Stimulated activated naive CD4-positive, alpha-beta T cell (primary cell): ENCODE data around the gene ERCC4.
"Not testable (repeated sequence)": the region's sequence is repeated elsewhere in the genome, so short reads cannot be mapped to it uniquely, and the experiment has no call there.

Experiments
- DNase-seq, 6 experiments: peaks; one replicate each; lab custom pipeline; 2025; lab: John Stamatoyannopoulos, UW

Gene ERCC4

DNA sequence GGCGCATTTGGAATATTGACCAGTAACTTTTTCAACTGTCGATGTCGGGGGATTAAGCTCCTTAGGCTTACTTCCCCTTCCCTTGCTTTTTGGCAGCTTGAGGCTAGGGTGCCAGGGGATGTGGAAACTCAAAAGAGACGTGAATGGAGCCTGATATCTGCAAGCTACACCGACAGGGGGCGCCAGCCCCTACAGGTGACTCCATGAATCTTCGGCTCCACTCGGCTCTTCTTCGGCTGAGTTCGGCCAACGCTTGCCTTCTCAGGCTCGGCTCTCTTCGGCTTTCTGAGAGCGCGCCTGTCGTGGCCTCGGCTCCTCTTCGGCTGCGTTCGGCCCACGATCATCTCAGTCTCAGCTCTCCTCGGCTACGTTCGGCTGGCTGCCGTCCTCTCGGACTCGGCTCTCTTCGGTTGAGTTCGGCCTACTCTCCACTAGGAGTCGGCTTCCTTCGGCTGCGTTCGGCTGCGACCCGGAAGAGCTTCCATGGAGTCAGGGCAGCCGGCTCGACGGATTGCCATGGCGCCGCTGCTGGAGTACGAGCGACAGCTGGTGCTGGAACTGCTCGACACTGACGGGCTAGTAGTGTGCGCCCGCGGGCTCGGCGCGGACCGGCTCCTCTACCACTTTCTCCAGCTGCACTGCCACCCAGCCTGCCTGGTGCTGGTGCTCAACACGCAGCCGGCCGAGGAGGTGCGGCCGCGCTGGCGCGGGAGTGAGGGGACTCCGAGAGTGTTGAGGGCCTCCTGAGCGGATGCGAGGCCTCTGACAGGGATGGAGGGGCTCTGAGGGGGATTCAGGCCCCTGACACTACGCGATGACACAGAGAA lies at the start of gene ERCC4:
ERCC4 (plus strand) TSS at position 472 of the 827 bp plus-strand sequence; CDS start at position 484, 12 bp downstream.
- DNase-seq = peak; percentile 98 to 100 (median 99)

DNA sequence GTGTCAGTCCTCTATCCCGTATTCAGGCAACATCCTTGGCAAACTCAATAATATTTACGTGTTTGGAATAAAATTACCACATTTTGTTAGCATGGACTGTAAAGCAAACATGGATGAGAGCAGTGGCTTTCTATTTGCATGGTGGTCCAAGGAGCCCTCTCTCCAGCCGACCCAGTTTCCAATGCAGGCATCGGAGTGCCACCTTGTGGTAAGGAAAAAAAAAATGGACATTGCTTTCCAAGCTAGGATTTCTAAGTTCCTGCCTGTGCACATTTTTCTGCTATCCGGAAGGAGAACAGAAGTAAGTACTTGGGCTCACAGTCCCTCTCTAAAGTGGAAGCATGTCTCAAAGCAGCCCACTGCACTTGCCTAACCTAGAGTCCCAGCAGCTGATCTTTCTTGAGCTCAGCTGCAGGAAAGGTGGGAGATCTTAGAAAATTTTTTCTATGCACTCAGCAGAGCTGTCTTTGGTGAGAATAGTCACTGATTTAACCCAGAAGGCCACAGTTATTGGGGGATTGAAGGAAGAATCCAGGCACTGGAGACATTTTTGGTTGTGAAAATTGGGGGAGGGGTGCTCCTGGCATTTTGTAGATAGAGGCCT lies 46.0 kb upstream of the ERCC4 start:
- DNase-seq = no peak

DNA sequence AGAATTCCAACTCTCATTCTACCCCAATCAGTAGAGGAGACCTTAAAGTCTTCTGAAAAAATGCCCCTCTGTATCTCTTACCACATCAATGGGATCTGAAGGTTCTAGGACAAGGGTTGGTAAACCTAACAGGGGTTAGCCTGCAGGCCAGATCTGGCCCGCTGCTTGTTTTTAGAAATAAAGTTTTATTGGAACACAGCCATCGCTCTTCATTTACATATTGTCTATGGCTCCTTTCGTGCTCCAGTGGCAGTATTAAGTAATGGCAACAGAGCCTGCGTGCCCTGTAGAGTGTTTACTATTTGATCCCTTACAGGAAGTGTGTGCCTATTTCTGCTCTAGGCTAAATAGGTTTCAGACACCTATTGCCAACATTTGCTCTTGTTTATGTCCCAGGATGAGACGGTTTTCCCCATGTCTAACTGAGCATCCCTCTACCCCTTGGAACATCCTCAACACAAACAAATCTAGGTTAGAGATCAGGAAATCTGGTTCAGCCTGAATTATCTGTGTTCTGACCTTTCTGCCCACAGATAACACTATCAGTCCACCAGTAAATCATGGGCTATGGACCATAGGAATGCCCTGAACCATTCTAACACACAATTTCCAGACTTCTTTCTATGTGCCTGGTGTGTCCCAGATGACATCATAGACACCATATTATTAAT lies 44.2 kb upstream of the ERCC4 start:
- DNase-seq = no peak

DNA sequence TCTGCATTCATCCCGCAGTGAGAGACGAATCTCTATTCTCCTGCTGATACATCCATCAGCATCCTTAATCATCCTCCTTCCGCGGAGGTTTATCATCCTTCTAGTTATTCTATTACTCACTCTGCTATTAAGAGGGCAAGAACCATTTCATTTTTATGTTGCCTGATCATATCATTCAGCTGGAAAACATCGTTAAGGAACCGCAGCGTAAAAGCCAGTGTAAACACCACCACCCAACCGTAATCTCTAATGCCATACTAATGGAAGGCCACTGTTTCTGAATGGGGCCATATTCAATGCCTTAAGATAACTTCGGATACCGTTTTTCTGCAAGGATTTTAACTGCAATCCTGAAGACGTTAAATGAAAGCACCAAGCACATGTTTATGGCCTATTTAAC lies 36.7 kb upstream of the ERCC4 start:
- DNase-seq = no peak

DNA sequence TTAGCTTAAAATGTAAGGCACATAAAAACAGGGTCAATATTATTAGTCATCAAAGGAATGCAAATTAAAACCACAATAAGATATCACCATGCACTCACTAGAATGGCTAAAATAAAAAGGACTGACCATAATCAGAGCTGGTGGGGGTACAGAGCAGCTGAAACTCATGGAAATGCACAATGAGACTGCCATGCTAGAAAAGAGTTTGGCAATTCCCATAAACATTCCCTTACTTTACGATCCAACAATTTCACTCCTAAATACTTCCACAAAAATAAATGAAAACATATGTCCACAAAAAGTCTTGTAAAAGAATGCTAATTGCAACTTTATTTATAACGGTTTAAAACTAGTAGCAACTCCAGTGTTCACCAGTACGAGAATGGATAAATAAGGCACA lies 36.1 kb upstream of the ERCC4 start:
- DNase-seq = no peak

DNA sequence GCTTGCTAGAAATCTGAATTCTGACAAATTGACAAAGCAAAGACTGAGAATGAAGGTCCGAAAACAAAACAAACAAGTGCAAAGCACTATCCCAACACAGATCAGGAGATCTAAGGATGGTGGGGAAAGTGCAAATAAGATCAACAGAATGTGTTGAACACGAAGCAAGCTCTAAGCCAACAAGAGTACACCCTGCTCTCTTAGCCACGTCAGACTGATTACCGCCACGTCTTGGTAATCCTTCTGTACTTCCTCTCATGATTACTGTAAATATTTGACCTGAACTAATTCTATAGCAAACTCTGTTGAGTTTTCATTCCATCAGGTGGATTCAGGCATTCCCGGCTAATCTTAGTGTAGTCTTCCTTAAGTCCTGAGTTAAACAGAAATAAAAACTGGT lies 34.3 kb upstream of the ERCC4 start:
- DNase-seq = no peak

DNA sequence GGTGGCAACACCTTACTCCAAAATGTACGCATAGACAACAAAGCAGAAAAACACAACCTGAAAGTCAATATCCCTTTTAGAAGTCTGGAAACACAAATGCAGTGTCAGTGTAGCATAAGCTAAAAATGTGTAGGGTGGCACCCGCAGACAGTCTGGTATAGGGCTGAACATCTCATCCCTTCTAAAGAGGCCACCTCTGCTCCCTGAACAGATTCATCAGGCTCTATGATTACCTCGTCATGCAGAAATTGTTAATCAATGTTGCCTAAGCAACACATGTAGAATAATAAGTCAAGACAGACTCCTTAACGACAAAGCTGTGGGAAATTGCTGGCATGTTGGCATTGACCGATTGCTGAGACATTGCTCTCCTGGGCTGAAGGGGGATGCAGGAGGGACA lies 33.3 kb upstream of the ERCC4 start:
- no peak for DNase-seq

DNA sequence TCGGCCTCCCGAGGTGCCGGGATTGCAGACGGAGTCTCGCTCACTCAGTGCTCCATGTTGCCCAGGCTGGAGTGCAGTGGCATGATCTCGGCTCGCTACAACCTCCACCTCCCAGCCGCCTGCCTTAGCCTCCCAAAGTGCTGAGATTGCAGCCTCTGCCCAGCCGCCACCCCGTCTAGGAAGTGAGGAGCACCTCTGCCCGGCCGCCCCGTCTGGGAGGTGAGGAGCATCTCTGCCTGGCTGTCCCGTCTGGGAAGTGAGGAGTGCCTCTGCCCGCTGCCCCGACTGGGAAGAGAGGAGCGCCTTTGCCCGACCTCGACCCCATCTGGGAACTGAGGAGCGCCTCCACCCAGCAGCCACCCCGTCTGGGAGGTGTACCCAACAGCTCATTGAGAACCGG lies 30.6 kb upstream of the ERCC4 start:
- DNase-seq = not testable (repeated sequence)

DNA sequence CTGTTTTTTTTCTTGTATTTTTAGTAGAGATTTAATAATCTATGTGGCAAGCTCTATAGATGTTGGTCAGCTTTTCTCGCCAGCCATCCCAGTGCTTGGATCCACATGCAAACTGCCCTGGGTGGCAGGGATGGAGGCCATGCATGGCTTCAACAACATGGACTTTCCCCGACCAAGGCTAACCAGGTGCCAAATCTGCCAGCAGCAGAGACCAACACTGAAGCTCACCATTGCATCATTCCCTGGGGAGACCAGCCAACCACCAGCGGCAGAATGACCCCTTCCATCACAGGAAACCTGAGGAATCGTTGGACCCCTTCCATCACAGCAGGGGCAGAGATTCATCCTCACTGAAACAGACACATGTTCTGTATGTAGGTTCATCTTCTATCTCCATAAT lies 27.7 kb upstream of the ERCC4 start:
- DNase-seq = no peak

DNA sequence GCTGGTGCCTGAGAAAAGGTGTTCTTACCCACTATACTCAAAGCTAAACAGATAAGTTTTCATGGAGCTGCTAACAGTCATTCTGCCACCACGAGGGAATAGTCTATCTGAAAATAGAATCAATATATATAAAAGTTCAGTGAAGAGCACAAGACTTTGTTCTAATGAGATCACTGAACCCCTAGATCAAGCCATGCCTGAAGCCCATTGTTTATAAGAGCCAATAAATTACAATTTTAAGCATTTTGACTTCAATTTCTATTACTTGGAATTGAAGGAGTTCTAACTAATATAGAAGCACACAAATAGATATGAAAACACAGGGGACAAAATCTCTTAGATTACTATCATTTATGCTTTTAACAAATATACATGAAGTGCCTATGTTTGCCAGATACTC lies 24.4 kb upstream of the ERCC4 start:
- no peak for DNase-seq

DNA sequence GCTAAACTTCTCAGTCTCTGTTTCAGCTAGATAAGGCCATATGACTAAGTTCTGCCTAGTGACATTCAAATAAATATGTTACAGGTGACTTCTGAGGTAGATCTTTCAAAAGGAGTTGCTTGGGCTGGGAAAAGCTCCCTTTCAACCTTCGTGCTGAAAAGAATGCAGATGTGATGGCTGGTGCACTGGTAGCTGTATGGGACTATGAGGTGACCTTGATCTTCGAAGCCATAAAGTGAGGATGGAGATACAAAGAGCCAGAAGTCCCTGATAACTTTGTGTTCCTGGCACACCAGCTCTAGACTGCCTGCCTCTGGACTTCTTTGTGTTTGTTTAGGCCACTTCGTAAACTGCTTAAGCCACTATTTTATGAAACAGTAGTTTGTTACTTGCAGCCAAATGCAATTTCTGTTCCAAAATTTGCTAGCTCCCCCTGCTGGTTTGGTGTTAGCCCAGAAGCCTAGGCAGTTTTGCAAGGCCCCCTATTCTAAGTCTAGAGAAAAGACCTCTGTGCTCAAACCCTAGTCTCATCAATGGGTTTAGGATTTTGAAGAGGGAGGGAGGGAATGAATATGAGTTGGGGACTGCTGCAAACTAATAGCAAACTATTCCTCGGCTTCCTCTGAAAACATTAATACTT lies 23.3 kb upstream of the ERCC4 start:
- DNase-seq = no peak

DNA sequence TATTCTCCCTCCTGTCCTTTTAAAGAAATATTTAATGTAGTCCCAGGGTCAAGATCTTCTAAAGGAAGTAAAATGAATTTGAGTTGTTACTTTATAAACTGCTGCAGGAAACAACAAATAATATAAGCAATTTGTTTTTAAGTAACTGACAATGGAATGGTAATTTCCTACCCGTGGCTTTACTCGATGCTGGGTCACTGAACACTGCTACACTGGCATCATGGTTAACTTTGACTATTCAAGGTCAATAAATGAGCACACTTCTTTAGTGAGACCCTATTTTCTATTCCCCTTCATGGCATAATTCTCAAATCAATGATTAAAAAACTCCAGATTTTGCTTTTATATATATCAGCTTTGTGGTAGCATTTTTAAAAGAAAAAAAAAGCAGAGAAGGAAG lies 22.1 kb upstream of the ERCC4 start:
- DNase-seq = no peak

DNA sequence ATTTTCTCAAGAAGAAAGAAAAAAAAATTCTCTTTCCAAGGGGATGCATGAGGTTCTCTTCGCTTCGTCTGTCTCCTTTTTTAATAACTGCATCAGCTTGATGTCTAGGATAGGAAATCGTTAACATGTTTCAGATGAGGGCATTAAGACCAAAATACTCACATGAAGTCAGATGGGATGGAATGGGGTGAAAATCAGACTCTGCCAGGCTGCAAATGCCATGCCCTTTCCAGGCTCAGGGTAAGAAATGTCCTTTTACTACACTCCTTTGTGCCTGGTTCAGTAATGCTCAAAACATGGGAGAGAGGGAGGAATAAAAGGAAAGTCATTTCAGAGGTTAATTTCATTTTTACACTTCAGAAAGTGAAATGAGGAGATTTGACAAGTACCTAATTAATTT lies 21.7 kb upstream of the ERCC4 start:
- DNase-seq = no peak

DNA sequence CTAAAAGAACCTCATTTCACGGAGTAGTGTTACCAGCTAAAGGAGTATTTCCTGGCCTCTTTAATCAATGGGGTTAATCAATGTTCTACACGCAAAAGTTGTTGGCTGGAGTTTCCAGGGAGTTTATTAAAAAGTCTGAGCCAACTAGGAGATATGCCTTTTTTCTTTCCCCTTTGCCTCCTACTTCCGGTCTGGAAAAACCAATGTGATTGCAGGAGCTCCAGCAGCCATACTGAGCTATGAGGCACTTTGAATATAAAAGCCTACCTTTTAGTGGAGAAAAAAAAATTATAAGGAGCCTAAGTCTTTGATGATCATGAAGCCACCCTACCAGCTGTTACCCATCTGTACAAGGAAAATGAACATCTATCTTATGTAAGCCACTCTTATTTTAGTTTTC lies 17.9 kb upstream of the ERCC4 start:
- DNase-seq = no peak

DNA sequence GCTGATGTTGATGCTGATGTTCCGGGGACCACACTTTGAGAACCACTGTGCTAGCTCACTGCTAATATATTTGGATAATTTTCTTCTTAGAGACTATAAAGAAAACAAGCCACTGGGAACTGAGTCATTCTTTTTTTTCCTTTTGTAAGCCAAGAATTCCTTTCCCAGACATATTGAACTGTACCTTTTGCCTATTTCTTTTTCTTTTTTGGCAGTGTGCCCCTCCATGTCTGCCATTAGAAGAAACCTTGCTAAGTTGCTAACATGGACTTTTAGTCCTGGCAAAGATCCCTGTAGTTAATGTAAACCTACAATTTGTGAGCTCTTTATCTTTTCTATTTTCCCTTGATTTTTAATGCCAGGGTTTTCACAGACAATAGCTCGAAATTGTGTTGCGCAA lies 17.3 kb upstream of the ERCC4 start:
- no peak for DNase-seq

DNA sequence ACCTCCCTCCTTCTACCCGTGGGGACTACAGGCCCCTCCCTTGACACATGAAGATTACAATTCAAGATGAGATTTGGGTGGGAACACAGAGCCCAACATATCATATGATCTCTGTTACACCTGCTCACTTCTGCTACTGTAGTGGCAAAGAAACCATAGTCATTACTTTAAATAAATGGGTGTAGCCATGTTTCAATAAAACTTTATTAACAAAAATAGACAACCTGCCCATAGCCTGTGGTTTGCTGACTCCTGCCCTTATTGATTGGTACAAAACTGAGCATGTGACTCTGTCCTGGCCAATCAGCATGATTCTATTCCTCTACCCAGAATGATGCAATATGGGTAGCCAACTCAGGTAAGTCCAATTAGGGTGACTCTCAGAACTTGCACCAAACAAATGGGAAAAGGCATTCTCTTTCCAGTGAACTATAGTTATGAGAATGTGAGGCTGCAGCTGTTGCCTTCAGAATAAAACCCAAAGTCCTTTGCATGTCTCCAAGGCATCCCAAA lies 15.7 kb upstream of the ERCC4 start:
- DNase-seq = no peak

DNA sequence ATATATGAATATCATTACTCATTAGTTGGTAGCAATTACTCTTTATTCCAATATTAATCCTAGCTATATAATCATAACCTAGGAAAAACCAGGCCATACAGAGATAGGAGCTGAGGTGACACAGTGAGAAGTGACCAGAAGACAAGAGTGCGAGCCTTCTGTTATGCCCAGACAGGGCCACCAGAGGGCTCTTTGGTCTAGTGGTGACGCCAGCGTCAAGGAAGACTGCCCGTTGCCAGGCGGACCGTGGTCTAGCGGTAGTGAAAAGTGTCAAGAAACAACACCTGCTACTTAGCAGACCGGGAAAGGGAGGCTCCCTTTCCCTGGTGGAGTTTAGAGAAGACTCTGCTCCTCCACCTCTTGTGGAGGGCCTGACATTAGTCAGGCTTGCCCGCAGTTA lies 15.1 kb upstream of the ERCC4 start:
- DNase-seq = peak in 1 of 6 experiments; percentile 1

DNA sequence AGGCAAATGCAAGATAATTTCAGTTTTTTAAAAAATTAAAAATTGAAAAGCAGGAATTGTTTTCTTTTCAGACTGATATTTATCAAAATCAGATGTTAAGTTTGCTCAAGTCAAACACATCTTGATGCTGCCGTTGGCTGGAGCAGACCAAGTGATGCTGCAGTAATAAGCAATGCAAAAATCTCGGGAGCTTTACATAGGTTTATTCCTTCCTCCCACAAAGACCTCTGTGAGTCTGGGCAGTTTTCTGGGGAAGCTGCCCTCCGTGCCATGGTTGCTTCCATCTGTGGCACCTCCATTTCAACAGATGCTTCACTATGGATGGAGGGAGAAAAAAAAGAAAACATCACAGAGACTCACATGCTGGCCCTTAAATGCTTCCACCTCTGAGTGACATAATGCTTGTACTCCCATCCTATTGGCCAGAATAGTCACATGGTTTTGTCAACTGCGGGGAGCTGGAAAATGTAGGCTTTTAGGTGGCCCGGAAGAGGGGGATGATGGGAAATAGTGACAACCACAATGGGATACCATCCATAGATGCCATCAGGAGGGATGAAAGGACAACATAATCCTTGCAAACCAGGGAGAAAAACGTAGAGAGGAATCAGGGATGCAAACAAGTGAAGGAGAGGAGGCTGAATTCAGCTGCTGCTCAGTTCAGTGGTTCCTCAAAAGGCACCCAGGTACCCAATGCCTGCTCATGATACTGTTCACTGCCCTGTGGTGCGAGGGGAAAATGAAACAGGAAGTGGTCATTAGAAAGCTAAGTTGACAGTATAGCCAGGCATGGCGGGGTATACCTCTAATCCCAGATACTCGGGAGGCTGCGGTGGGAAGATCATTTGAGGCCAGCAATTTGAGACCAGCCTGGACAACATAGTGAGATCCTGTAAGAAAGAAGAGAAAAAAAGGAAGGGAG lies 13.5 kb upstream of the ERCC4 start:
- no peak for DNase-seq

DNA sequence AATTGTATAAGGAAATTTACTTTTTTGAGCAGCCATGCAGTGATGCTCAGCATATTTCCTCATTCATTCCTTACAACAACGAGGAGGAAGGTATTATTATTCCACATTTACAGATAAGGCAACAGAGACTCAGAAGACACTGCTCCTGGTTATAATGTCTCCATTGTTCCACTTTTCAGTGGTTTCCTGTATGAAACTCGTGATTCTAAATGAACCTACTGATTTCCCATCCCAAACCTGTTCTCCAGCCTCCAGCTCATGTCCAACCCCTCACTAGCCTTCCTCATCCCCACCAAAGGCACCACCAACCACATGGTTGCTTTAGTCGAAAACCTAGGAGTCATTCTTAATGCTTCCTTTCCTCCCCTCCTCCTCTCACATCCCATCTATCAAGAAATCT lies 12.5 kb upstream of the ERCC4 start:
- DNase-seq = no peak

DNA sequence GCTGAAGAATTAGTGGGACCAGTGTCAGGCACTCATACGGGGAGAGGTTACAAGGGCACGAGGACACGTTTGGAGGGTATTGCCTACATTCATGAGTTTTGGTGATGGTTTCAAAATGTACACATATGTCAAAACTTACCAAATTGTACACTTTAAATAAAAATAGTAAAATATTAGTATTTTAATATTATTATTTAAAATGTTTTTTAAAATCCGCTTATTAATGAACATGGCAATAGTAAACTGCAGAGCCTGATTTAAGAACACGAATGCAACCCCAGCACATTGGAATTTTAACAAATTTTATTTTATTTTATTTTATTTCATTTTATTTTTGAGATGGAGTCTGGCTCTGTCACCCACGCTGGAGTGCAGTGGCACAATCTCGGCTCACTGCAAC lies 10.9 kb upstream of the ERCC4 start:
- no peak for DNase-seq

DNA sequence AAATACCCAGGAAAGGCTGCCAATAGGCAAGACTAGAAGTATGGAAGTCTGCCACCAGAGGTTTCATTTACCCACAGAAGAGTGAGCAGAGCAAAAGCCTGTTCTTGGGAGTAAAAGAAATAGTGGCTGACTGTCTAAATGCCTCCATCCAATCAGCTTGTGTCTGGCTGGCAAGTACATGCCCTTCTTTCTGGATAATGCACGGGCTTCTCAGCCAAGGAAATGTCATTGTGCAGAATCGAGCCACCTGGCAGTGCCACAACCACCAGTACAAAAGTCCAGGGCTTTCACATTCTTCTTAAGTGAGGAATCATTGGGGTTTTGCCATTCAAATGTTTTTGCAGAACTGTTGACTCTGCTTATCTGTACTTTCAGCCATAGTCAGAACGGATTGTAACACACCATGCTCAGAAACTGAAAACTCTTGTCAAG lies 10.1 kb upstream of the ERCC4 start:
- no peak for DNase-seq
